ENCODE results near the gene DLG2.

Gene DLG2

GRCh38 chr11:84950569-84951270 is 676.4 kb downstream of the DLG2 start:
- DNase-seq = no peak
- Mint-ChIP-seq H3K36me3 (ENCODE audit: low read depth) (no peaks in the 10 kb centered on the region), H3K27ac (no peak overlapping the region), H3K4me3 (no peak overlapping the region), H3K9me3 (peaks cover 9% of the 10 kb centered on the region), H3K27me3 (ENCODE audit: low read depth, poor library complexity) (peaks cover 6% of the 10 kb centered on the region), H3K4me1 (peaks cover 11% of the 10 kb centered on the region)
- TF ChIP-seq CTCF (IDR thresholded peaks at IDR 0.05) = no peak

- H3K27me3 Mint-ChIP-seq (ENCODE audit: low read depth, poor library complexity) = peaks cover 6% of the 10 kb centered on the region
- DNase-seq = no peak
- H3K4me3 Mint-ChIP-seq = no peak overlapping the region
- H3K36me3 Mint-ChIP-seq (ENCODE audit: low read depth) = no peaks in the 10 kb centered on the region
- H3K27ac Mint-ChIP-seq = no peak overlapping the region
- peaks cover 29% of the 10 kb centered on the region for H3K9me3 Mint-ChIP-seq
- peaks cover 11% of the 10 kb centered on the region for H3K4me1 Mint-ChIP-seq
- TF ChIP-seq CTCF (IDR thresholded peaks at IDR 0.05) = no peak
Observed at GRCh38 chr11:84947970-84948580, 679.1 kb downstream of the DLG2 start.

GRCh38 chr11:84947070-84947469 is 680.1 kb downstream of the DLG2 start:
- no peak for TF ChIP-seq CTCF (IDR thresholded peaks at IDR 0.05)
- no peak overlapping the region for H3K27ac Mint-ChIP-seq
- no peaks in the 10 kb centered on the region for H3K36me3 Mint-ChIP-seq (ENCODE audit: low read depth)
- peaks cover 6% of the 10 kb centered on the region for H3K27me3 Mint-ChIP-seq (ENCODE audit: low read depth, poor library complexity)
- peaks cover 32% of the 10 kb centered on the region for H3K9me3 Mint-ChIP-seq
- no peak overlapping the region for H3K4me3 Mint-ChIP-seq
- no peak for DNase-seq
- H3K4me1 Mint-ChIP-seq = peaks cover 11% of the 10 kb centered on the region

- Mint-ChIP-seq H3K27me3 (ENCODE audit: low read depth, poor library complexity) (no peaks in the 10 kb centered on the region), H3K27ac (no peak overlapping the region)
Observed at GRCh38 chr11:84930863-84931262, 696.3 kb downstream of the DLG2 start.

GRCh38 chr11:84929738-84930137 is 697.4 kb downstream of the DLG2 start:
- H3K27ac Mint-ChIP-seq = no peak overlapping the region
- no peak for TF ChIP-seq CTCF (IDR thresholded peaks at IDR 0.05)
- H3K4me3 Mint-ChIP-seq = no peak overlapping the region
- no peaks in the 10 kb centered on the region for H3K4me1 Mint-ChIP-seq
- no peaks in the 10 kb centered on the region for H3K9me3 Mint-ChIP-seq
- DNase-seq = no peak
- no peaks in the 10 kb centered on the region for H3K36me3 Mint-ChIP-seq (ENCODE audit: low read depth)
- no peaks in the 10 kb centered on the region for H3K27me3 Mint-ChIP-seq (ENCODE audit: low read depth, poor library complexity)

More at GRCh38 chr11:84930863-84931262, 696.3 kb downstream of the DLG2 start:
- no peak for TF ChIP-seq CTCF (IDR thresholded peaks at IDR 0.05)
- no peak overlapping the region for H3K4me3 Mint-ChIP-seq
- no peaks in the 10 kb centered on the region for H3K9me3 Mint-ChIP-seq
- H3K36me3 Mint-ChIP-seq (ENCODE audit: low read depth) = no peaks in the 10 kb centered on the region
- H3K4me1 Mint-ChIP-seq = no peaks in the 10 kb centered on the region
- no peak for DNase-seq

Measured in nephron progenitor cell (in vitro differentiated cells).